ENCODE measurements around the gene C2orf68.
A peak's percentile ranks its signal among the peaks of the same experiment; 100 is the strongest.
"Not testable (repeated sequence)": the region's sequence is repeated elsewhere in the genome, so short reads cannot be mapped to it uniquely, and the experiment has no call there.

The C2orf68 gene

GRCh38 chr2:85628658-85629057, 16.8 kb upstream of the C2orf68 start:
- DNase-seq, result no peak

GRCh38 chr2:85623991-85624390, 12.1 kb upstream of the C2orf68 start:
- no peak for DNase-seq

GRCh38 chr2:85621338-85621737, 9.5 kb upstream of the C2orf68 start:
- no peak for DNase-seq

GRCh38 chr2:85619617-85620016, 7.8 kb upstream of the C2orf68 start:
- DNase-seq, result no peak

- DNase-seq, result not testable (repeated sequence)
These were observed 5.9 kb upstream of the C2orf68 start for GRCh38 chr2:85617723-85618122.

GRCh38 chr2:85615413-85615728, 3.5 kb upstream of the C2orf68 start:
- no peak for DNase-seq

GRCh38 chr2:85614757-85615156, 2.9 kb upstream of the C2orf68 start:
- DNase-seq, result not testable (repeated sequence)

GRCh38 chr2:85613717-85614515, 2.0 kb upstream of the C2orf68 start:
- DNase-seq, result no peak

GRCh38 chr2:85611217-85611704, 605 bp downstream of the C2orf68 start:
- DNase-seq, result no peak

- no peak for DNase-seq
These were observed 4.3 kb downstream of the C2orf68 start for GRCh38 chr2:85607268-85608215.

- DNase-seq, result no peak
These were observed 5.8 kb downstream of the C2orf68 start for GRCh38 chr2:85606116-85606455.

GRCh38 chr2:85605406-85606115, 6.3 kb downstream of the C2orf68 start:
- DNase-seq, result no peak

GRCh38 chr2:85604568-85605339, 7.1 kb downstream of the C2orf68 start:
- DNase-seq, result no peak

- DNase-seq, result not testable (repeated sequence)
These were observed 7.8 kb downstream of the C2orf68 start for GRCh38 chr2:85604133-85604444.

- peak; percentile 86 for DNase-seq
These were observed 9.2 kb downstream of the C2orf68 start, which contains the start of gene TMEM150A for GRCh38 chr2:85602476-85603234. TMEM150A (minus strand) TSS chr2:85602698; CDS start chr2:85601948, 750 bp downstream.

GRCh38 chr2:85601771-85602475, 9.9 kb downstream of the C2orf68 start:
- DNase-seq, result no peak

- no peak for DNase-seq
These were observed 10.7 kb downstream of the C2orf68 start for GRCh38 chr2:85600951-85601770.

- DNase-seq, result no peak
These were observed 11.7 kb downstream of the C2orf68 start for GRCh38 chr2:85600235-85600575.

- DNase-seq, result no peak
These were observed 12.2 kb downstream of the C2orf68 start for GRCh38 chr2:85599468-85600234.

Measured in activated gamma-delta T cell (primary cell).